RCC 7860 (cell line): ENCODE measurements around the gene FOCAD.

ENCODE experiments used
- DNase-seq: peaks from one replicate; pipeline ENCODE4 v3.0.0-alpha.2; 2015; ENCODE audit warnings: low spot score
- FAIRE-seq: peaks from 2 replicates; lab custom pipeline; 2012; peaks lifted over from hg19 to GRCh38; lab: Jason Lieb, UNC

FOCAD gene

GRCh38 chr9:20788526-20789451 lies 104.7 kb downstream of the FOCAD start:
- FAIRE-seq (no peak), DNase-seq (no peak)

- no peak for FAIRE-seq
These were observed 106.7 kb downstream of the FOCAD start for GRCh38 chr9:20790721-20791120.

GRCh38 chr9:20791682-20792081 lies 107.6 kb downstream of the FOCAD start:
- DNase-seq (no peak), FAIRE-seq (no peak)

More at GRCh38 chr9:20790721-20791120, 106.7 kb downstream of the FOCAD start:
- no peak for DNase-seq

GRCh38 chr9:20804489-20805250 lies 120.6 kb downstream of the FOCAD start:
- DNase-seq (no peak), FAIRE-seq (no peak)

GRCh38 chr9:20805766-20806165 lies 121.7 kb downstream of the FOCAD start:
- FAIRE-seq = no peak
- no peak for DNase-seq

- DNase-seq (no peak), FAIRE-seq (no peak)
These were observed 123.9 kb downstream of the FOCAD start for GRCh38 chr9:20808002-20808401.

- DNase-seq (no peak), FAIRE-seq (no peak)
These were observed 127.8 kb downstream of the FOCAD start for GRCh38 chr9:20811872-20812271.

GRCh38 chr9:20815923-20816703 lies 132.1 kb downstream of the FOCAD start:
- DNase-seq (no peak), FAIRE-seq (no peak)

- no peak for FAIRE-seq
These were observed 139.0 kb downstream of the FOCAD start for GRCh38 chr9:20823051-20823450.

GRCh38 chr9:20831028-20831427 lies 147.0 kb downstream of the FOCAD start:
- DNase-seq = no peak
- no peak for FAIRE-seq

More at GRCh38 chr9:20823051-20823450, 139.0 kb downstream of the FOCAD start:
- no peak for DNase-seq

GRCh38 chr9:20832775-20833174 lies 148.7 kb downstream of the FOCAD start:
- no peak for DNase-seq
- FAIRE-seq = no peak

GRCh38 chr9:20835377-20836286 lies 151.6 kb downstream of the FOCAD start:
- no peak for DNase-seq
- FAIRE-seq = no peak

GRCh38 chr9:20837166-20837565 lies 153.1 kb downstream of the FOCAD start:
- no peak for DNase-seq
- FAIRE-seq = no peak

- FAIRE-seq (no peak), DNase-seq (no peak)
These were observed 154.2 kb downstream of the FOCAD start for GRCh38 chr9:20838218-20838617.

- FAIRE-seq = no peak
- no peak for DNase-seq
These were observed 160.9 kb downstream of the FOCAD start for GRCh38 chr9:20844916-20845315.

GRCh38 chr9:20848490-20848889 lies 164.4 kb downstream of the FOCAD start:
- DNase-seq (no peak), FAIRE-seq (no peak)

GRCh38 chr9:20853866-20854265 lies 169.8 kb downstream of the FOCAD start:
- no peak for DNase-seq

GRCh38 chr9:20854444-20854843 lies 170.4 kb downstream of the FOCAD start:
- no peak for FAIRE-seq
- DNase-seq = no peak

More at GRCh38 chr9:20853866-20854265, 169.8 kb downstream of the FOCAD start:
- FAIRE-seq = no peak

GRCh38 chr9:20863945-20864344 lies 179.9 kb downstream of the FOCAD start:
- FAIRE-seq (no peak), DNase-seq (no peak)

GRCh38 chr9:20865347-20865746 lies 181.3 kb downstream of the FOCAD start:
- DNase-seq = no peak
- FAIRE-seq = no peak
